Measurements from ENCODE around the gene CRTAC1.
"Not testable (repeated sequence)": the region's sequence is repeated elsewhere in the genome, so short reads cannot be mapped to it uniquely, and the experiment has no call there.

Gene CRTAC1

DNA sequence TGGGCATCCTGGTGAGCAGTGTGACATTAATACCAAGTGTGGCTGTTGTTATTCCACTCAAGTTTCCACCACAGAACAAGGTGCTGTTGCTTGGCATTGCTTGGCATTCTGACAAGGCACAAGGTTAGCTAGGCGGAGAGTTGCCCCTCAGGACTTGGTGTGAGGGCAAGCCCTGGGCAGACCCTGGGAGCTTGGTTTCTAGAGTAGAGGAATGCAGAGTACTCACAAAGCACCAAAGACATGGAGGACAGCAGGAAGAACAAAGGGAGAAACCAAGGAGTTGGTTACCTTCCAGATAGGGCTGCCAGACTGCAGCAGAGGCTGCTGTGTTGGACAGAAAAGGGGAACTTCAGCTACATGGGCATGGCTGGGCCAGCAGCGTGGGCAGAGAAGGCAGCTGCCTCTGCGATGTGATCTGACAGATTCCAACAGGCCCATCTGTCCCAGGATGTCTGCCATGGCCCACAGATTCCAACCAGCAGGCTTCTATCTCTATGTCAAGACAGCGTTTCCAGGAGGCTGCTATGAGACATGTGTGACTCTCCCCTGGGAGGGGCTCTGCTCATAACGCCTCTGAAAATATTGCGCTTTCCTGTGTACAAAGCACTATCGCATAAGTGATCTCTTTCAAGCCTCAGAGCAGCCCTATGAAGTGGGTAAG lies 178.9 kb downstream of the CRTAC1 start:
- no peak overlapping the region for H3K4me3 ChIP-seq (replicated peaks; ENCODE audit: low read depth, low read length)
- TF ChIP-seq, protein P1, sequence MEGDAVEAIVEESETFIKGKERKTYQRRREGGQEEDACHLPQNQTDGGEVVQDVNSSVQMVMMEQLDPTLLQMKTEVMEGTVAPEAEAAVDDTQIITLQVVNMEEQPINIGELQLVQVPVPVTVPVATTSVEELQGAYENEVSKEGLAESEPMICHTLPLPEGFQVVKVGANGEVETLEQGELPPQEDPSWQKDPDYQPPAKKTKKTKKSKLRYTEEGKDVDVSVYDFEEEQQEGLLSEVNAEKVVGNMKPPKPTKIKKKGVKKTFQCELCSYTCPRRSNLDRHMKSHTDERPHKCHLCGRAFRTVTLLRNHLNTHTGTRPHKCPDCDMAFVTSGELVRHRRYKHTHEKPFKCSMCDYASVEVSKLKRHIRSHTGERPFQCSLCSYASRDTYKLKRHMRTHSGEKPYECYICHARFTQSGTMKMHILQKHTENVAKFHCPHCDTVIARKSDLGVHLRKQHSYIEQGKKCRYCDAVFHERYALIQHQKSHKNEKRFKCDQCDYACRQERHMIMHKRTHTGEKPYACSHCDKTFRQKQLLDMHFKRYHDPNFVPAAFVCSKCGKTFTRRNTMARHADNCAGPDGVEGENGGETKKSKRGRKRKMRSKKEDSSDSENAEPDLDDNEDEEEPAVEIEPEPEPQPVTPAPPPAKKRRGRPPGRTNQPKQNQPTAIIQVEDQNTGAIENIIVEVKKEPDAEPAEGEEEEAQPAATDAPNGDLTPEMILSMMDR (IDR thresholded peaks at IDR 0.05; ENCODE audit: low read depth, low read length, missing control alignments) = no peak
- no peak for DNase-seq (ENCODE audit: extremely low read depth, low read depth)

DNA sequence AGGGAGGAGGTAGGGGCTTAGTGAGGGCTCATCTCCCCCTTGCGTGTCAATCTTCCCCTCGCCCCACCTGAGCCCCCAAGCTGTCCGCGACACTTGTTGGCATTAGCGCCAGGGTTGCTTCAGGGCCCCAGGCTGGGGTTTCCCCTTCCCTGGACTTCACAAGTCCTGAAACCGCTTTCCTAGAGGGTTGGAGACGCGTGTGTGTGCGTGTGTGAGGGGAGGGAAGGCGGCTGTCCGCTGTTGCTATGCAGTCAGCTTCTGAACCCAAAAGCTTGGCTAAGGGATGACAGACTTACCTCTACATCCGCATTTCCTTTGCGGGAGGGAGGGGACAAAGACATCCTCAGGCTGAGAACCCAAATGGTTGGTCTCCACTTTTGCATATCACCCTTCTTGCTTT lies 180.0 kb downstream of the CRTAC1 start:
- TF ChIP-seq, protein P1 (IDR thresholded peaks at IDR 0.05; ENCODE audit: low read depth, low read length, missing control alignments) = no peak
- no peak for DNase-seq (ENCODE audit: extremely low read depth, low read depth)
- H3K4me3 ChIP-seq (replicated peaks; ENCODE audit: low read depth, low read length) = no peak overlapping the region

DNA sequence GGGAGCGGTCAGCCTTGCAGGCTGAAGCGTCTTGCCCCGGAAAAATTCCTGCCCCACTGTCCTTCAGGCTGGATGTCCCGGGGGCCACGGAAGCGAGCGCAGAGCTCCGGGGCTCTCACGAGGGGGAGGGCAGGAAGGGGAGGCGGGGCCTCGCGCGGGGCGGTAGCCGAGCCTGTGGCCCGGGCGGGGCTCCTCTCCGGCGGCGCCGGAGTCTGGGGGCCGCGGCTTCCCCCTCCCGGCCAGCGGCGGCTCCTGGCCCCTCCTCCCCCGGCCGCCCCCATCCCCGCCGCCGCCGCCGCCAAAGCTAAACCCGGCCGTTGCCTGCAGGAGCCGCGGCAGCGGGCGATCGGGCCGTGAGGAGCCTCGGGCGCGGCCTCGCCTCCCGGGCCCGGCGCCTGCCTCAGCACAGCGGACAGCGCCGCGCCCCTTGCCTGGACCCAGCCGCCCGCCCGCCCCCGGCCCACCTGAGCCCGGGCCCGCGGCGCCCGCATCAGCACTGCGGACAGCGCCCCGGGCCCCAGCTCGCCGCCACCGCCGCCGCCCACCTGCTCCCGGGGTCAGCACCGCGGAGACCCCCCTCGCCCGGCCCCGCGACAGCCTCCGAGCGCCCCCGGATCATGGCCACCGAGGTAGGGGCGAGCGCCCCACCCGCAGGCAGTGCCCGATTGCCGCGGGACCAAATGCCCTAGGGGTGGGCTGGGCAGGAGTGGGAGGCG lies 180.6 kb downstream of the CRTAC1 start, which contains the start of gene GOLGA7B:
TSS of gene GOLGA7B (plus strand) at position 157 of the 716 bp plus-strand sequence. CDS start at position 618, 461 bp downstream.
- peak within 1 kb of the TSS; percentile 17; the same call in 1 of the 2 replicates for H3K4me3 ChIP-seq (replicated peaks; ENCODE audit: low read depth, low read length)
- DNase-seq (ENCODE audit: extremely low read depth, low read depth) = no peak
- TF ChIP-seq, protein P1 (IDR thresholded peaks at IDR 0.05; ENCODE audit: low read depth, low read length, missing control alignments) = no peak

GRCh38 chr10:97849103-97849686 lies 181.2 kb downstream of the CRTAC1 start:
- no peak for DNase-seq (ENCODE audit: extremely low read depth, low read depth)
- H3K4me3 ChIP-seq (replicated peaks; ENCODE audit: low read depth, low read length) = peak overlapping the region; percentile 17; the same call in 1 of the 2 replicates
- TF ChIP-seq, protein P1 (IDR thresholded peaks at IDR 0.05; ENCODE audit: low read depth, low read length, missing control alignments) = no peak

DNA sequence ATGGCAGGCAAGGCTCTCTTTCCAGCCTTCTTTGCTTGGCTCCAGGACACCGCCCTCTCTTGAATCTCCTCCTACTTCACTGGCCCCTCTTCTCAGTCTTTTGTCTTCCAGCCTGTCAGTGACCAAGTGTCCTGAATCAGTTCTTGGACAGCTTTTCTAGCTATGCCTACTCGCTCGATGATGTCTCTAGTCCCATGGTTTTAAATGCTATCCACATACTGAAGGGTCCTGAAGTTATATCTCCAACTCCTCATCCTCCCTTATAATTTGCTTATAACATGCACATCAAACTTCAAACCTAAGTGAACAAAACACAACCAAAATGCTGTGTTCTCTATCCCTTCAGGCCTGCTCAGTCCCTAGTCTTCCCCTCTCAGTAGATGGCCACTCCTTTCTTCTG lies 185.7 kb downstream of the CRTAC1 start:
- TF ChIP-seq, protein P1 (IDR thresholded peaks at IDR 0.05; ENCODE audit: low read depth, low read length, missing control alignments) = no peak
- no peak overlapping the region for H3K4me3 ChIP-seq (replicated peaks; ENCODE audit: low read depth, low read length)
- no peak for DNase-seq (ENCODE audit: extremely low read depth, low read depth)

DNA sequence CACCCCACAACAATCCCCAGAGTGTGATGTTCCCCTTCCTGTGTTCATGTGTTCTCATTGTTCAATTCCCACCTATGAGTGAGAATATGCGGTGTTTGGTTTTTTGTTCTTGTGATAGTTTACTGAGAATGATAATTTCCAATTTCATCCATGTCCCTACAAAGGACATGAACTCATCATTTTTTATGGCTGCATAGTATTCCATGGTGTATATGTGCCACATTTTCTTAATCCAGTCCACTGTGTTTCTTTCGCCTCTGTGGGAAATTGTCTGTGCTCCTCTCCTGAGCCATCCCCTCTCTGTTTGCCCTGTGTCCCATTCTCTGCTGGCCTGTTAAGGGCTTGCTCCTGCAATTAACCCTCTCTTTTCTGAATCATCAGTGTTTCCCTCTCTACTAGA lies 186.4 kb downstream of the CRTAC1 start:
- not testable (repeated sequence) for H3K4me3 ChIP-seq (replicated peaks; ENCODE audit: low read depth, low read length); DNase-seq (ENCODE audit: extremely low read depth, low read depth)

DNA sequence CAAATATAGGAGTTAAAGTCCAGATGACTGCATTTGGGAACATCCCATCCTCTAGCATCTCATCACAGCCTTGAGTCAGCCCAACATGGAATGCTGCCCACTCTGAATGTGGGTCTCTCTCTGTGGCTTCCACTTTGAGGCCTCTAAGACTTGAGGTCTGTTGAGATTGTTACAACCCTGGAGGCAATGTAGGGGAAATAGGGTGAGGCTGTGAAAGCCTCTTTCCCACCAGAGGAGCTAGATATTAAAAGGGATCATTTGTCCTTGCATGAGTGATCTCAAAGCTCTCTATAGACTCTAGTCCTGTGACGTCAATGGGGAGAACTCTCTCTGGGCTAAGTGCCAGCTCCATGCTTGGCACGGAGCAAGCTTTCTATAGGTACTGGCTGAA lies 187.1 kb downstream of the CRTAC1 start:
- no peak for DNase-seq (ENCODE audit: extremely low read depth, low read depth)
- TF ChIP-seq, protein P1 (IDR thresholded peaks at IDR 0.05; ENCODE audit: low read depth, low read length, missing control alignments) = no peak
- no peak overlapping the region for H3K4me3 ChIP-seq (replicated peaks; ENCODE audit: low read depth, low read length)

All from HFF-Myc (cell line).